HG03460 (cell line): ENCODE data around the gene HMCN1.

Experiments used
- ATAC-seq: cut with Tn5 transposase; IDR thresholded peaks from one replicate; pipeline ENCODE4 v1.9.1; 2021; ENCODE audit not compliant: unreplicated experiment

HMCN1 gene

DNA sequence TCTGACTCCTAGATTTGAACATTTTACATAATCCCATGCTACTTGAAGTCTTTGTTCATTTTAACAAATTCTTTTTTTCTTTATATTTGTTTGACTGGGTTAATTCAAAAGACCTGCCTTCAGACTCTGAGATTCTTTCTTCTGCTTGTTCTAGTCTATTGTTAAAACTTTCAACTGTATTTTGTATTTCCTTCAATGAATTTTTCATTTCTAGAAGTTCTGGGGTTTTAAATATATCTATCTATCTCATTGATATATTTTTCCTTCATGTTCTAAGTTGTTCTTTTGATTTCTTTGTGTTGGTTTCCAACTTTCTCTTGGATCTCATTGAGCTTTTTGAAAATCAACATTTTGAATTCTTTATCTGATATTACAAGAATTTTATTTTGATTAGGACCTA, 64.3 kb downstream of the HMCN1 start:
- no peak for ATAC-seq

DNA sequence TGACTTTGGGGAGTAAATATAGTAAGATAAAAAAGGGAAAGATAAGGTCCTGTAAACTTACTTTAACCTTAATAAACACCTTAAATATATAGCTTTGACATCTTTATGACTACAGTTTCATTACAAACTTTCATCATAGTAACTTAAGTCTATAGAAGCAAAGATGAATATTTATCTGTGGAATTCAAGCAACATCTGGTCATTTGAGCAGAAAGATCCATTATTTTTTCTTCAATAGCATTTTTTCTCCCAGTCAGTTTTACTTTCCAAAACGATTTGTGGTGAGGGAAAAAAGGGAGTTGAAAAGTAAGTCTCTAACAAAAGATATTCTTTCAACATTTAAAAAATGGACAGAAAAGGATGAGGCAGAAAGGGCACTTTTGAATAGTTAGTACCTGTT, 69.0 kb downstream of the HMCN1 start:
- ATAC-seq: no peak

DNA sequence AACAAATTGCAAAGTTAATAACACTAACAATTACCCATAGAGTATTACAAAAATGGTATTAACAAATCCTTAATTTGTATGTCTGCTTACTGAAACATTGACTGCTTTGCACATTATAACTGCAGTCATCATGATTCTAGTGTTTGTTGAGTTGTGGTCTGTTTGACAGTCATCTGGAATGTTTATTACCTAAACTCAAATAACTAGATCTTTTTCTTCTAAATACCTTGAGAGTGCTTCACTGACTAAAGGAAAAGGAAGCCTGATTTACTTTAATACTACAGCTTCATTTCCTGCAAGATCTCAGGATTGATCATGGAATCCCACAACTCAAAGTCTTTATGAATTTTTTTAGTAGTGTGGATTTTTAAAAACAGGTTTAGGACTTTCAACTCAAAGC, 70.0 kb downstream of the HMCN1 start:
- ATAC-seq: no peak

DNA sequence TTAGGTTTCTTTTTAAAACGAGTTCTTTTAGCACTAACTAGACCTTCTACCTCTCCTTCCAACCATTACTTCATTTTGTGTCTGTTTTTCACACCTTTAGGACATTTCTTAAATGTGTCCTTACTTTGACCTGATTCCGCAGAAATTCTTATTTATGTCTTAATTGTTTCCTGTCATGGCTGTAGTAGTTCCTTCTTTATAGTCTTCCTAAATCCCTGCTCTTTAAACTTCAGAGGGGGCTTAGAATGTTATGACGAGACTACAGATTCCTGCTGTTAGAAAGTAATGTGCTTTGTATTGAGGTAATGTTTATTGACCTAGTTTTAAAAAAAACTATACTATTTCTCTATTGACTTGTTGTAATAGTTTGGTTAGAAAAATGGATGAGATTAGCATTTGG, 70.4 kb downstream of the HMCN1 start:
- no peak for ATAC-seq

DNA sequence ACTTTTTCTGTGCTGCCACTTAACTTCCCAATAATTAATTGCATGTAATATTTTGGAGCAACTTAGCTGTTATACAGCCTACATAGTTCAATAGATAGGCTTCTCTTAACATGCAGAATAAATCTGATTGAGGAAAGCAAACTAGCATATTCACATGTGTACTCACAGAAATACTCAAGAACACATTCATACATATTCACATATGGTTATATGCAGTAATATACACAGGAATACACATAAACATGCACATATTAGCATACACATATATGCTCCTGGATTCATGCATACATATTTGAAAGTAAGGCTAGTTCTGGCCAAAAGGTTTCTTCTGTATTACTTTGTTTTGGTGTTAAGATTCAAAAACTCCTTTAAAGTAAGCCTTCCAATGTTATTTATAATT, 73.1 kb downstream of the HMCN1 start:
- no peak for ATAC-seq

DNA sequence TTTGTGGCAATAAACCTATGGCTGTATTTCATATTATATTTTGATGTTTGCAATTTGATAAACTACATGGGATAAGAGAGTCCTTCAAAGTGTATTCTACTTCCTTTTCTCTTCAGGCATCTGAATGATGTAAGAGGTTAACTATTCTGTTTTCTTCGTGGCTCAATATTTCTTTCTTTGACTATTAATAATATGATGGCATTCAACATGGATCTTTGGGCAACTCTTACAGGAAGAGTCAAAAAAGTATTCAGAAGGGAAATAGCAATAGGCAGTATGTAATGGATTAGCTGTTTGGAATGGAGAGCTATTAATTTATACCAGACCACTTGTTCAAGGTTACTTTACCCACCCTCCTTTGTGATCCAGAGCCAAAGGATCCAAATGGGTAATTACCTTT, 74.4 kb downstream of the HMCN1 start:
- ATAC-seq: no peak

DNA sequence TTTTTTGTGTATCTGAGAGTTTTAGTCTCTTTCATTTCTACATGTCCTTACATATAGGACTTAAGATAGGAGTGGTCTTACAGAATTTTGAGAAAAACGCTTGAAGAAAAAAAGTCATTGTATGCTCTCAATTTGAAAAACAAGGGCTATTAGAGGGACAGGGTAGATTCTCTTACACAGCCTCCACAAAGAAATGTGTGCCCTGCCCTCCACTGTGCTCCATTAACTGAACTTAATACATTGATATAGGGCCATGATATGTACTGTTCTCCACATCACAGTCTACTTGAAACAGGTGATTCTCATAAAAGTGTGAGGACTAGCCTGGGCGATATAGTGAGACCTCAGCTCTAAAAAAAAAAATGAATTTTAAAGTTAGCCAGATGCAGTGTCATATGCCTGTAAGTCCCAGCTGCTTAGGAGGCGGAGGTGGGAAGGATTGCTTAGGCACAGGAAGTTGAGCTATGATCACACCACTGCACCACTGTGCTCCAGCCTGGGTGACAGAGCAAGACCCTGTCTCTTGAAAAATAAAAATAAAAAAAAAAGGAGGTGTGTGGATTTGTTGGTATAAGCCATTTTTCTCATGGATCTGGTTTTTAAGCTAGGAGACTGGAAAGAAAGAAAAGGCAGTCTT, 77.0 kb downstream of the HMCN1 start:
- no peak for ATAC-seq

DNA sequence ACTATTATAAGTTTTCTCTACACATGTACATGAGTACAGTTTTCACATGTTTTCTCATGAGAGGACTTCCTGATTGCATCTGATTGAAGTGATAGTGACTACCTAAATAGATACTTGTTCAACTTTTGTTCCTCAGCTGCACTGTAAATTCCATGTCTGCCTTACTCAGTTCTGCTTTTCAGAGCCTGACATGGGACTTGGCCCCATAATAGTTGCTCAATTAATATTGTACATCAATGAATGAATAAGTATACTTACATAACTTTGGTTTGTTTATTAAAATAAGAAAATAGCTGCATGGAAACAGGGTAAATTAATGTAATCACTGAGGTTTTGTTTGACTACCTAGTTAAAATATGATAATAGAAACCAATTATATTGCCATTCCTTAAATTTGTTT, 78.7 kb downstream of the HMCN1 start:
- ATAC-seq: no peak

DNA sequence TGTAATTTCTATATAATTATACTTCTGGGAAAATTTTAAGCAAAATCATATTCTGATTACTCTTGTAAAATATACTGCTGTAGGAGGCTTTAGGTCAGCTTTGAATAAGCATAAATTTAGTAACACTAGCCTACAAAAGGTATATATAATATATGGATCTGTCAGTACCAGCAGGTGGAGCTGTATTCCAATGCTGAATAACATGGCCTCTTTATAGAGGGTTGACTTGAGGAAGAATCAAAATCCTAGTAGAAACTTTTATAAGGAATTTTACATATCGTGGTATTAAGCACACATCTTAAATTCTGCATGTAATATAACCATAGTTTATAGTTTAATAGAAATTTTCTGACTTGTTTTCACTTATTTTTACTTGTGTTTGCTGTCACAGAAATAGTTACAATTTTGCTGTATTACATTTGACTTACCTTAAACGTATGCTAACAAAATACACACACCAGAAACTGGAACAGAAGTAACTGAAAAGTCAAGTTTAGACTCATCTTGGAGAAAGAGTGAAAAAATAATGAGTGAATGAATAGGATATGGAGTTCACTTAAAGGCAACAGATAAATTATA, 79.3 kb downstream of the HMCN1 start:
- no peak for ATAC-seq

DNA sequence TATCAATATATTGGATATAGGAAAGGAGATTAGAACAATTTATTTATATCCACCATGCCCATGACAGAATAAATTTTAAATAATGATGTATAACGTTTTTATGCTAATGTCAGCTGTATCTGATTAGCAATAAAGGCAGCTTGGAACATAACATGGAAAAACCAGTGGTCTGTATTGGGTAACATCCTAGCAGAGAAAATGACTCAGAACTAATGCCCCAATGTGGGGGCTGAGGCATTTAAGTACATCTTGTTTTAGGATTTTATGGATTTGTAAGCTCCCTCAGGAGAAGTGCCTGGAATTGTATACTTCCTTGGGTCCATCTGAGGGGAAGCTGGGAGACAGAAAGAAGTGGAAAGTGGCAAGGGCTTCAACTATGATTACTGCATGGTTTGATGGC, 82.3 kb downstream of the HMCN1 start:
- no peak for ATAC-seq

DNA sequence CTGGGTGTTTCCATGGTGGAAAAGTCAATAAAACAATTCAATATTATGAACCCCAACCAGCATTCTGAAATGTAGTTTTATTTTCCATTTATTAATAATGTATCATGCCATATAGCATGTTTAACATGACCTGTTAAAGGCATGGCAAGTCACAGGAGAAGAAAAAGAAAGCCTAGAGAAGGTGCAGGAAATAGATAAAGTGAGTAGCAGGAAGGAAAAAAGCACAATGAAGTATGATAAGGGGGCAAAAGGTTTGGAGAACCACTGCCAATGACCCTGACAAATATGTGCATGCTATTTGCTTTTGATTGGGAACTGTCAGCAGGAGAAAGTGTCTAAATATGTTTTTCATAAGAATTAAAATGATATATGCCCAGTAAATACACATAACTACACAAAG, 85.6 kb downstream of the HMCN1 start:
- ATAC-seq: no peak

DNA sequence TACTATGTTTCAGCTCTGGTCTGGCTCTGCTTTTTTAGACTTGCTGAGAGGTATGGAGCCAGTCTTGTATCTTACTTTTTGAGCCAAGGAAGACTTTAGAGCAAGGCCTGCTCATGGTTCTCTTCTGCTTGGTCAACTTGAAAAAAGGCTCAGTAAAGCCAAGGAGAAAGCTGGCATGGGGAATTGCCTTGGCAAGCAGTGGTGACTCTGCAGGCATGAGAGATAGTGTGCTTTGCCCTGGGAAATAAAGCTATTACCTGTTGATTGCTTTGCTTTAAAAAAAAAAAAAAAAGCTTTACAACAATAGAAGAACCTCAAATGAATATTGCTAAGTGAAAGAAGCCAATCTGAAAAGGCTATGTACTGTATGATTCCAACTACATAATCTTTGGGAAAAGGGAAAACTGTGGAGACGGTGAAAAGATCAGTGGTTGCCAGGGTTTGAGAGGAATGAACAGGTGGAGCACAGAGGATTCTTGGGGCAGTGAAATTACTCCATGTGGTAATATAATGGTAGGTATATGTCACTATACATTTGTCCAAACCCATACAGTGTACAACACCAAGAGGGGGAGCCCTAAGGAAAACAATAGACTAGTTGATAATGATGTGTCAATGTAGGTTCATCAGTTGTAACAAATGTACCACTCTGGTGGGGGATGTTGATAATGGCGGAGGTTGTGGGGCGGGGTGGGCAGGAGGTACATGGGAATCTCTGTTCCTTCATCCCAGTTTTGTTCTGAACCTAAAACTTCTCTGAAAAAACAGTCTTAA, 87.6 kb downstream of the HMCN1 start:
- no peak for ATAC-seq

DNA sequence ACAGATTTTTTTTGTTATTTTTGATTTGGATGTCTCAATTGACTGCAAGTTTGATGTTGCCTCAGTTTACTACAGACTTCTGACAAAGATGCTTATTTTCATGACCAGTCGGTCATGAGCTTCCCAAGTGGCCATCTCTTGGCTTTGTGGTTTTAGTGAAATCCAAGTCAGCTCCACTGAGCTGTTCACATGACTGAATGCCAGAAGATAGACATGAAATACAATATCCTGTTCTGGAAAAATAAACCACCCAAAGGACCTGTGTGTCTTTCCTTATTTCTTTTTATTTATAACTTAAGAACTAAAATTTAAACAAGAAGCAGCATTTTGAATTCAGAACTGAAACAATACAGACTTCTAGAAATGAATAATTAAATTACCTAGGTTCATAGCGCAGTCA, 89.3 kb downstream of the HMCN1 start:
- ATAC-seq: no peak

DNA sequence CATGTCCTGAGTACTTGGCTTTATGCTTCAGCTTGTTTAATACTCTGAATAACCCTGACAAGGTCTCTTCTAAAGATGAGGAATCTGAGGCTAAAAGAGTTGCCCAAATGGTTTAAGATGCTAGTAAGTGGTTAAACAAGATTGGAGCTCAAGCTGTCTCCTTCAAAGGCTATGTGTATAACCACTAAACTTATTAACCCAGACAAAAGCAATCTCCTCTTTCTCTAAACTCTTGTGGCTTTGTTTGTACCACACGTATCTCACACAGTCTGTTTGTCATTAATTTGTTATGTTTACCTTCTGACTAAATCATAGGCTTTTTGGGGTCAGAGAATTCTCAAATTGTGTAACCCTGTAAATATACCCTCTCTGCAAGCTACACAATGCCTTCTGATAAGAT, 89.9 kb downstream of the HMCN1 start:
- no peak for ATAC-seq

DNA sequence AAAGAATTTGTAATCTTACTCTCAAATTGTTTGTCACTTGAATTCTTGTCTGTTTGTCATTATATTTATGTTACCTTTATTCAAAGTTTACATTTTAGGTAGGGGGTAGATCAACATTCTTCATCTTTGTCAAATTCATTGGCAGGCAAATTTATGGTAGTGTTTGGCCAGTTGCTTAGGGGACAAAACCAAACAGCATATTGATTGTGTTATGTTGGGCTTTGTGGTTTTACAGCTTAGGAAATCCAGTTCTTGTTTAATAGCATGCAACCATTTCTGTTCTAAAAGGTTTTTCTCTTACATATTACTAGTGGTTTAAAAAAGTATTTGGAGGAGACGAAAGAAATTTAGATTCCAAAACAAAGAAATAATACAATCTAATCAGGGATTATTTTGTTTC, 91.4 kb downstream of the HMCN1 start:
- no peak for ATAC-seq

DNA sequence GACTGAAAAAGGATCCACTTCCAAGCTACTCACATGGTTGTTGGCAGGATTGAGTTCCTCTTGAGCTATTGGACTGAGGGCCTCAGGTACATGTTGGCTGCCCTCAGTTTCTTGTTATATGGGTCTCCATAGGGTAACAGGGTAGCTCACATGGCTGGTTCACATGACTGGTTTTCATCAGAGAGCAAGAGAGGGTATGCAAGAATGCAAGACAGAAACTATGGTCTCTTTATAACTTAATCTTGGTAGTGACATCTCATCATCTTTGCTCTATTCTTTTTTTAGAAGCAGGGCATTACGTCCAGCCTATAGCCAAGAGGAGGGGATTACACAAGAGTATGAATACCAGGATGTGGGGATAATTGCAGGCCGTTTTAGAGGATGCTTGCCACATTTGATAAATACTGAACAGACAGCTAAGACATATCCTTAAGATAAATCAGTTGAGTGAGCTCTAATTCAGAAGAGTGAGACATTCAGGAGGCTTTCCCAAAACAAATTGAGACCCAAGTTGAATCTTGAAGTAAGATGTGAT, 100.2 kb downstream of the HMCN1 start:
- no peak for ATAC-seq

DNA sequence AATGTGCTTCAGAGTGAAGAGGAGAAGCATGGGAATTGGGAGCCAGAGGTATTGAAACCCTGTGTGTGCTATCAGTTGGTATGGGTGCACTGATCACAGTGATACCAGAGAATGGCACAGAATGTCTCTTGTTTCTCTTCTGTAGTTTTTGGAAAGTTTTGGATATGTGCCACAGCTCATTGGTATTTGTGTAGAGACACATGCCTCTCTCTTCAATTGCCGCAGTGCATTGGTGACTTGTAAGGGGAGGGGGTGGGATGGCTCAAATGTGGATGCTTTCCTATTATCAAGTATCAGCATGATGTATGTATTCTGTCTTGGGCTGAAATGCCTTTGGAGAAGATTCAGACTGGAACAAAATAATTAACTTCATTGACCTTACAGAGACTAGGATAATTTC, 101.0 kb downstream of the HMCN1 start:
- no peak for ATAC-seq

DNA sequence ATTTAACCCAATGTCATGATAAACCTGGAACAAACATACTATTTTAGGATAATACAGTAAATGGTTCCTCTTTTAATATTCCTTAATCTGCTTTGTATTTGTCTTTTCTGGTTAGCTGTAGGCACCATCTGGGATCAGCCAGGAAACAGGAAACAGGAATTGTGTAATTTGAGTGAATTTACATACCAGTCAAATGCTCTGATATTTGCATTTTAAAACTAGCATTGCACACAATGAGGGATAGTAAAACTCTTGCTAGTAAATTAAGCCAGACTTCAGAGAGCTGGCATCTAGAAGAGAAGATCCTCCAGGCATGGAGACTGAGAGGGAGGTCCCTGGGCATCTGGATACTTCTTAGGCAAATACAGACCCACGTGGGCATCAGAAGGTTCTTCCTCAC, 103.5 kb downstream of the HMCN1 start:
- no peak for ATAC-seq

DNA sequence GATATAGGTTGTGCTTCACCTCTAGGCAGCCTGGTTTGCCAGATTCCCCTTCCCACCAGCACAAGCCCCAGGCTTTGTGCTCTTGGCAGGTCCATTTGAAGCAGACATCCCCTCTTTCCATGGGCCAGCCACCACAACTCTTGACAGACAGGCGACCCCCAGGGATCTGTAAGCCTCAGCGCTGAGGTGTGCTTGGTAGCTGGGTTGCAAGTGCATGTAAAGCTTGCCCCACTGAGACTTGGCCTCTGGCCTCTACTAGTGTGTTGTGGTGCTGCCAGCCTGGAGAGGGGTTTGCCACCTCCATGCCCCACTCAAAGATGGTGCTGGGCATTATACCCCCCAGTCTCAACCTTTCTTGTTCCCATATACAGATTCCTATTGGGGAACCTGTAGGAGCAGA, 103.9 kb downstream of the HMCN1 start:
- ATAC-seq: no peak

DNA sequence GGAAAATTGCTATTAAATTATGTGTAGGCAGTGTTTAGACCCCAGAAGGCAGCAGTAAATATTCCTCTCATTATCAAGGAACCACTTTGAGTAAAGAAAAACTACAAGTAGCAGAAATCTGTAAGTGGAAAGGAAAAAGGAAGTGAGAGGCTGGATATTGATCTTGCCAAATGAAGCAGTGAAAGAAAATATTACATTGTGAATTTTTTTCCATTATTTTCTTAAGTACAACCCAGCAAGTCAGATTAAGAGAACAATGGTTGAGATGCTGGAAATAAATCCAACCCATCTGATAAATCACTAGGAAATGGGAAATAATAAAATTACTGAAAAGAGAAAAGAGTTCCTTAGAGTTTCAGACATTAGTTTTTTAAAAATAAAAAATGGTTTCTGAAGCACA, 106.7 kb downstream of the HMCN1 start:
- no peak for ATAC-seq

DNA sequence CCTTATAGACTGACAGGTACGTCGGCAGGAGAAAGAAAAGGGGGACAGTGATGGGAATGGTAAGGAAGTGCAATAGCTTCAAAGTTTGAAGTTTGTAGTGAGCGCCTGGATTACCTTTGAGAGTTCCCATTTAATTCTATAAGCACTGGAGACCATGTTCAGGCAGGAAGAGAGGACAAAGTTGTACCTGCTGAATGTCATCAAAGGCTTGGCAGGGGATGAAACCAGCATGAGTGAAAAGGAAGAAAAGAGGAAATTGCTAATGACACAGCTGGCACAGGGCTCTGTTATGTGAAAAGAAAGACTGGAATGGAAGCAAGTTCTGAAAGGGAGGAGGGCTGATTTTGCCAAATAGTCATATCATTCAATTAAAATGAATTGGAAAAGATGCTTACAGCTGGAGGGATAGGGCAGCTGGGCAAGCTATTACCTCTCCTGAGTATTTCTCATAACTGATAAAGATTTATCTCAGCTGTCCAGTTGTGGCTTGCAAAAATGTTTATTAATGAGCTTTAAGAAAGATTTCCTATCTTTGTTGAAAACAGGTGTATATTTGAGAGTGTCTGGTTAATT, 109.2 kb downstream of the HMCN1 start:
- ATAC-seq: no peak

DNA sequence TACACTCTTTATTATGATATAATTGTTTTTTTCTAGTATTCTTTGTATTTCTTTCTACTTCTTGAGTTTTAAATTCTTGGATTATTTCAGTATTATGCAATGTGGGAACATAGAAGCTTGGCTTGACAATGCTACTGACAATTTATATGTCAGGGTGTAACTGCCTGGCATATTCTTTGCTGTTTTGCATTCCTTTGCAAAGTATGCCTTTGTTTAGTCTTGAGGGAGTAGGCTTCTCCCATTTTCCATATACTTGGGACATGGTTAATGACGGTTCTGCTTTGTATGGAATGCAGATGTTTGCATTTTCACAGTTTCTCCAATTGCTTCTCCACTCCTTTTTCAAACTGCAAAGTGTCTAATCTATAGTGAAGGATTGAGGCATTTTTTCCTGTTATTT, 109.8 kb downstream of the HMCN1 start:
- ATAC-seq: no peak
